HG03571 (cell line): ENCODE results near the gene ATAD2B.

Source experiments
- ATAC-seq: cut with Tn5 transposase; IDR thresholded peaks from one replicate; pipeline ENCODE4 v1.9.1; 2021; ENCODE audit not compliant: unreplicated experiment

The ATAD2B gene

DNA sequence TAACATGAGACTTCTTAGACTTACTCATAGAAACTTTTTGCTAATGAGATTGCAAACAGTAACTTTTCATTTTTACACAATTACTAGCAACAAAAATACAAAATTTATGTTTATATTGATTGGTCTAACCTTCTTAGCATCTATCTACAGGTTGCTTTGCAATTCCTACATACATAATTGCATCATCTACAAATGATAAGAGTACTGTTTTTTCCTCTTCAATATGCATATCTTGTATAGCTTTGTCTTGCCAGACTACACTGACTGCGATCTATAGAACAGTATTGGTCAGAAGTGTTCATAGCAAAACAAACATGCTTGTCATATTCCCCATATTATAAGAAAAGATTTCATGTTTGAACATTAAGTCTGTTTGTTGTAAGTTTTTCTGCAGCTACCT is 87.9 kb downstream of the ATAD2B start:
- no peak for ATAC-seq

DNA sequence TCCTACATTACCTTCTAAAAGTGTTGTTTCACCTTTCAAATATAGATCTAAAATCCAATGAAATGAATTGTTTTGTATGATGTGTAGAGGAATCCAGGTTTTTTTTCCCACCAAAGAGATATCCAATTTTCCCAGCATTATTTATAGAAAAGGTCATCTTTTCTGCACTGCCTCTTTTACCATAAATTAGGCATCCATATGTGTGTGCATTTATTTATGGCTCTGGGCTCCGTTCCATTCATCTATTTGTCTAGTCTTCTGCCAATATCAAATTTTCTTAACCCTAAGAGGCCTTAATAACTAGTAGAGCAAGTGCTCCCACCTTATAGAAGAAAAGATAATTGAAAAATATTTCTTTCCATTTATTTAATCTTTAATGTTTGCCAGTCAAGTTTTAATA is 88.3 kb downstream of the ATAD2B start:
- ATAC-seq: no peak

DNA sequence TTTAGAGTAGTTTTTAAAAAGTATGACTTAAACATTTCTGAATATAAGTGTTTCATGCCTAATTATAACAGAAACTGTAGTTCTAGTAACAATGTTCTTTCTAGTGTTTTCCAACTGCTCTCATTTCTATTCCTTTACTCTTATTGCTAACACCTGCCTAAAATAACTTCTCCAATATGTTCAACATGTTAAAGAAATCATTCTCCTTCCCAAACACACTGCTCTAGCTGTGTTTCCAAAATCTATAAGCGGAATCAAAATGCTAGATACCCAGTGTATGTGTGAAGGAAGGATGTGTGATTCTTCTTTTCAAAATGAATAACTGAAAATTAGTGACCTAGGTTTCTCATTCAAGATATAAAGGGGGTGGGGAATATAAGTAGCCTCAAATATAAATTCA is 89.1 kb downstream of the ATAD2B start:
- ATAC-seq: no peak

DNA sequence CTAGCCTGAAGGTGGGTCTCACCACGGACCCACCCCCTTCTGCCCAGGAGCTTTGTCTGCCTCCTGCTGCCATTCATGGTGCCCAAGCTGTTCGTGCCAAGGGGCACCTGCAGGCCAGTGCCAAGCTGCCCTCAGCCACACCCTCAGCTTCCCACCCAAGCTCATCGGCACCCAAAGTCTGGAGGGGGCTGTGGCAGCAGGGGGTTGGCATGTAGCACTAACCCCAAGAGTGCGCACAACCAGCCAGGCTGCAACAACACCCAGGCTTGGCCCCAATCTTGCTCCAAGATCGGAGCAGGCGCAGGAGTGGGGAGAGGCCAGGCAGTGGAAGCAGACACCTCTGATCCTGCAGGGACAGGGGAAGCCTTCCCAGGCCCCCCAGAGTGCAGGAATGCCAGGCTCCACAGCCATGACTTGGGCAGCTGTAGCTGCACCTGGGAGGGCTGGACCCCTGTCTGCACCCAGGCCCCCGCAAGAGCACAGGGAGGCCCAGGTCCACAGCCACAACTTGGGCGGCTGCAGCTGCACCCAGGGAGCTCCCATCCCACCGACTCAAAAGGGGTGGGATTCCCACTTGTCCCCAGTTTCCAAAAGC is 89.9 kb downstream of the ATAD2B start:
- ATAC-seq: no peak

DNA sequence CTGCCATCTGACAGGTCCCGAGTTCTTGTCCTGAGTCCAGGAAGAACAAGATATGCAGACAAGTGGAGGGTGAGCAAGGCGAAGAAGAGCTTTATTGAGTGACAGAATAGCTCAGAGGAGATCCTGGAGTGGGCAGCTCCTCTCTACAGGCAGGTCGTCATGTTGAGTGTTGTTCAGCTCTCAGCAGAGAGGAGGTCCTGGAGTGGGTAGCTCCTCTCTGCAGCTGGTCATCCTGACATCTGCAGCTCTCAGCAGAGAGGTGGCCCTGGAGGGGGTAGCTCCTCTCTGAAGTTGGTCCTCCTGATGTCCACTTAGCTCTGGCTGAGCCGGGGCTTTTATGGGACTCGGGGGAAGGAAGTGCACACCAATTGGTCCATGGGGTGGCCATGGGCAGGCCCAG is 90.4 kb downstream of the ATAD2B start:
- no peak for ATAC-seq

DNA sequence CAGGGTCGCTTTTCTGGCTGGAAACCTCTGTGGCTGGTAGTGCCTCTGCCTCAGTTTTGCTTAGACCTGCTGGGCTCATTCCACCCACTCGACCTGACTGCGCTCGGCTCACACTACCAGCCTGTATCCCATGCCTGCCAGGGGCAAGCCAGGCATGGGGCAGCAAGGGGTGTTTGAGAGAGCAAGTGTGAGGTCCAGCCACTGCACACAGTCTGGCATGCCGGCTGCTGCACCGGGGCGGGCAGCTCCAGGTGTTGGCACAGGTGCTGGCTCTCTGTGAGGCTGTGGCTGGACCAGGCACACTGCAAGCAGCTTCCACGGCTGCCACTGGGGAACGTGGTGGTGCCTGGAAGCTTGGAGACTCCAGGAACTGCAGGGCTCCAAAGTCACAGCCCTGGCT is 90.9 kb downstream of the ATAD2B start:
- ATAC-seq: no peak

DNA sequence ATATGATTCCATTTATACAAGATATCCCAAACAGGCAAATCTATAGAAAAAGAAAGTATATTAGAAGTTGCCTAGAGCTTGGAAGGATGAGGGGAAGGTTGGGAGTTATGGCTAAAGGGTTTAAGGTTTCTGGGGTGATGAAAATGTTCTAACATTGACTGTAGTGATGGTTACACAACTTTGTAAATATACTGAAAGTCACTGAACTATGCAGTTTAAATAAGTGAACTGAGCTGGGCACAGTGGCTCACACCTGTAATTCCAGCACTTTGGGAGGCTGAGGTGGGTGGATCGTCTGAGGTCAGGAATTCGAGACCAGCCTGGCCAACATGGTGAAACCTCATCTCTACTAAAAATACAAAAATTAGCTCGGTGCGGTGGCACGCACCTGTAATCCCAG is 91.5 kb downstream of the ATAD2B start:
- ATAC-seq: no peak

DNA sequence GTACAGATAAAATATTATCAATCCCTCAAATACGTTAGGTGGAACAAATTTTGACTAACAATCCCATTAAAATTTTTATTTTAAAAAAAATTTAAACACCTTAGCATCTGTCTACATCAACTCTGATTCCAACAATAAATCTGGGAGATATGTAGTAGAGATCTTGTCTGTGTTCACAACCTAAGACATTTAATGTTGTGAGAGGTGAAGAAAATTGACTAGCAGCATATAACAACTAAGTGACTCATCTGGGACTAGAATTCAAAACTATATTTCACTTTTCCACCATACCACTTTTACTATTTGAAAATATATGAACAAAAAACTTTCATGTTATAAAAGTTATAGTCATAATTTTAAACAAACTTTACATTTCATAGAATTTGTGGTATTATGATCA is 97.9 kb downstream of the ATAD2B start:
- no peak for ATAC-seq

DNA sequence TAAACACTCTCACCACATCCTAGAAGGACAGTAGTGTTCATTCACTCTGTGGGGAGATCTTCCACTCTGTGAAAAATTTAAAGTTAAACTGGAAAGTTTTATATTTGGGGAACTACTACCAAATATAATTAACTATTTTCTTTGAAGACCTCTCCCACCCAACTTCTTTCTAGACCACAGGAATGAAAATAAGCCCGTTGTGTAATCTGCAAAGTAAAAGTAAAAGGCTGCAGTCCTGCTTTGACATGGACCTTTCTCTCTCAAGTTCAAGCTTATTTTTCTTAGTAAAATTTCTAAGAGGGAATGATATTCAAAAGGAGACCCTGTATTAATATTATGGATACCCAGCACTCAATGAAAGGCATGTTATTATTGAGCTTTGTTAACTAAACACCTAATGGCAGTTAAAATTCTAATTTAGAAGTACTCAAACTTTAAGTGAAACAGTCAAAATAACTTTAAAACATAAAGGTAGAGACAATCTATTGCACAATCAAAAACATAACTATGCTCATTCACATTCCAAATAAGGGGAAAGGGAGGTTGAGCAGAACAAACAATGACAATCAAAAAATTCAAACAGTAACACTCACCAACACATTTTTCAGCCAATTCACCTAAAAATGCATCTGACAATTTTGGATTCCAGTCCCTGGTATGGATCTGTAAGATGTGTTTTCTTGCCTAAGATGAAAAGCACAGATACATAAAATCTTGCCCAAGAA is 98.5 kb downstream of the ATAD2B start:
- ATAC-seq: no peak

DNA sequence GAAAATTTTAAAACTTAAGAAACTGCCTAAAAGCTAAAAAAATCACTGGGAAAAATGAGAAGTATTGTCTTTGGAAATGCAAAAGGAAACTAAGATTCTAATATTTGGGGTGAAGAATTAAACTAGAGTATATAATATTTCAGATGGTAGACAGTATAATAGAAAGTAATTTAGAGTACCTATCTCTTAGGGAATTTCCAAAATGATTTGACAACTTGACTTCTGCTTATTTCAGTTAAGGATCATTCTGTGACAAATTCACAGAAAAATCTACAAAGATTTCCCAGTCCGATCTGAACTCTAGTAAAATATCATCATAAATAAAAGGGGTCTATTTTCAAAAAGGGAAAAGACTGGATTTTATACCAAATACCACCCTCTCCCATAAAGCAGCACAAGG is 99.6 kb downstream of the ATAD2B start:
- no peak for ATAC-seq

DNA sequence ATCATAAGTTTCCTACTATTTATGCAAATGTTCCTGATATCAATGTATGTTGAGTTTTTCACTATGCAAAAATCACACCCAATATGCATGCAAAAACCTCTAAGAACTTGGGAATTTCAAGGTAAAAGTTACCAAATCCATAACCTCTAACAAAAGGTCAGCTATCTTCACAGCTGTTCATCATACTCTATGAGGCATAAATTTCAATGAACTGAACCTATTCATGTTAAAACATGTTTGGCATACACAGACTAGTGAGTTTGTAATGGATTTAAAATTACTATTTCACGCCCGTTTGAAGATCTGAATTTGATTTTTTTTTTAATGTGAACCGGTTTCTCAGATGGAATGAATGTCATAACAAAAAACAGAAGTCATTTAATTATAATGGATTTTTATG is 100.2 kb downstream of the ATAD2B start:
- no peak for ATAC-seq

DNA sequence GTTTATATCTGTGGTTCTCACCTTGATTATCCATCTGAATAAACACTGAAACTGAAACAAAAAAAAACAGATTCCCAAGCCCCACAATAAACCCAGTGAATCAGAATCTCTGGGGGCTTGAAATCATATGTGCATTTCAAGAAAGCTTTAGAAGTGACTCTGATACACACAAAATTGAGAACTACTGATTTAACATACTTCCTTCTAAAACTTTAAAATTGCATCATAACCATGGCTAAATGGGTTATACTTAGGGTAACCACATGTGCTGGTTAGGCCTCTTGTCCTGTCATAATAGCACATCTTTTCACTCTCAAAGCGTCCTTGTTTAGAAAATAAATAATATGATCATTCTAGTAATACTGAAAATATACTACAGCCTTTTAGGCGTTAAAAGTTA is 100.9 kb downstream of the ATAD2B start:
- no peak for ATAC-seq

DNA sequence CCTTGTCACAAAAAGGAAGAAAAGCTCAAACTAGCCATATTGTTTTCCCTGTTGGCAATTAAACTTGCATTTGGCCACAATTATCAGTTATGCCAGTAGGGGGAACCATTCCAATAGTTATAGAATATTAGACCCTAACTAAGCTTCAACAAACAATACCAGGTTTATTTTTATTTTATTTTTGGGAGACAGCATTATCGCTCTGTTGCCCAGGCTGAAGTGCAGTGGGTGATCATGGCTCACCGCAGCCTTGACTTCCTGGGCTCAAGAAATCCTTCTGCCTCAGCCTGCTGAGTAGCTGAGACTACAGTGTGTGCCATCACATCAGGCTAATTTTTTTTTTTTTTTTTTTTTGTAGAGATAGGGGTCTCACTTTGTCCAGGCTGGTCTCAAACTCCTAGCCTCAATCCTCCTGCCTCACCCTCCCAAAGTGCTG is 102.1 kb downstream of the ATAD2B start:
- ATAC-seq: no peak

DNA sequence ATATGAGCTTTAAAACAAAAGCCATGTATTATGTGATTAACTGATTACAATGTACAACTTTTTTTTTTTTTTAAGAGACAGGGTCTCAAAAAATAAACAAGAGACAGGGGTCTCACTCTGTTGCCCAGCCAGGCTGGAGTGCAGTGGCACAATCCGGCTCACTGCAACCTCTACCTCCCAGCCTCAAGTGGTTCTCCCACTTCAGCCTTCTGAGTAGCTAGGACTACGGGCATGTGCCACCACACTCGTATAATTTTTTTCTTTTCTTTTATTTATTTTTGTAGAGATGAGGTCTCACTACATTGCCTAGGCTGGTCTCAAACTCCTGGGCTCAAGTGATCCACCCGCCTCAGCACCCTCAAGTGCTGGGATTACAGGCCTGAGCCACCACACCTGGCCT is 103.1 kb downstream of the ATAD2B start:
- no peak for ATAC-seq

DNA sequence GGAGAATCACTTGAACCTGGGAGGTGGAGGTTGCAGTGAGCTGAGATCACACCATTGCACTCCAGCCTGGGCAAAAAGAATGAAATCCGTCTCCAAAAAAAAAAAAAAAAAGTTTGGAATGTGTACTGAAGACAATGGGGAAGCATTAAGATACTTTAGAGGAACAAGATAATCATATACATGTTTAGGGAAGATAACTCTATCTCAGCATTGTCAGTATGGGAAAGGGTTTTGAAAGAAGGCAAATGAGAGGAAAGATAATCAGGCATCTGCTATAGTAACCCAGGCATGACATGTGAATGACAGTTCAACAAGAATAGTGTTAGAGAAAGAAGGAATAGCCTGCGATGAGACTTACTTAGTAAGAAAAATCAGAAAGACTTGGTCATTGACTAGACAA is 112.0 kb downstream of the ATAD2B start:
- no peak for ATAC-seq

DNA sequence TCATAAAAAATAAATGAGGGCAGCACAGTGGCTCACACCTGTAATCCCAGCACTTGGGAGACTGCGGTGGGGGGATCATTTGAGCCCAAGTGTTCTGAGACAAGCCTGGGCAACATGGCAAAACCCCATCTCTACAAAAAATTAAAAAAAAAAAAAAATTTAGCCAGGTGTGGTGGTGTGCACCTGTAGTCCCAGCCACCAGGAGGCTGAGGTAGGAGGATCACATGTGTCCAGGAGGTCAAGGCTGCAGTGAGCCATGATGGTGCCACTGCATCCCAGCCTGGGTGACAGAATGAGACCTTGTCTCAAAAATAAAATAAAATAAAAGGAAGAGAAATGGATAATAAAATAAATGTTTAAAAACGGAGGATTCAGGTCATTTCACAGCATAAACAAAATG is 113.5 kb downstream of the ATAD2B start:
- ATAC-seq: no peak

DNA sequence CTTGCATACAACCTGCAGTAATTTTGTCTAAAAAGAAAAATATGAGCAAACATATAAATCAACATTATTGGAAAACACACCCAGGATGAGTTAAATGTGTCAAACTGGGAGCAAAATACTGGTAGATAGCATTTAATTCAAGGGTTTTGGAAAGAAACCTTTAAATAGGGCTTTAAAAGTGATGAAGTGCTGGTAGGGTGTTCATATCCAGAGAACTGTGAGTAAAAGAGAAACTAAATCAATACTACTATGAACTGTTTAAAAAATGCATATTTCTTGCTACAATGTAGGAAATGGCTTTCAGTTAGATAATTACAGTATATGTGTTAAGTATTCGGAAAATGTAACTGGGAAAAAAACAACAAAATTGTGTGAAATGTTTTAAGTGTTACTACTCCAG is 117.8 kb downstream of the ATAD2B start:
- ATAC-seq: no peak

DNA sequence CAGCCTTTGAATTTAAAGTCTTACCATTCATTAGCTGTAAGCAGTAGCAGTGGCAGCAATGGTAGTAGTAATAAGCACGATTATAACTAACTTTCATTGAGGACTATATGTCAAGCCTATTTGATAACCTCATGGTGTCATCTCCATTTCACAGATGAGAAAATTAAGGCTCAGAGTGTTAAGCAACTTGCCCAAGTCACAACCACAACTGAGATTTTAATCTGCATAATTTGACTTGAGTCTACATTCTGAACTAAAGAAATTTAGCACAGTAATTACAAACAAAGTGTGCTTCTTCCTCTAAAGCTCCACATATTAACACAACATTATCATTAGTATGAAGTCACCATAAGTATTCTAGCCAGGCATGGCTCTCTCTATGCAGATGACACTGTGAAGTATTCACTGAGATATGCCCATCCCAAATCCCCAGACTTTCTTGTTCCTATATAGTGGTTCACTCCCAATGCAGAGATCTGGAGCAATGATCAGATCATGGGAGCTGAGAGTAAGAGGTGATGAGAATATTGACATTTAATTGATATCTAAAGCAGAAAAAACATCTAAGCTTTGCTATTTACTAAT is 120.2 kb downstream of the ATAD2B start:
- ATAC-seq: no peak

DNA sequence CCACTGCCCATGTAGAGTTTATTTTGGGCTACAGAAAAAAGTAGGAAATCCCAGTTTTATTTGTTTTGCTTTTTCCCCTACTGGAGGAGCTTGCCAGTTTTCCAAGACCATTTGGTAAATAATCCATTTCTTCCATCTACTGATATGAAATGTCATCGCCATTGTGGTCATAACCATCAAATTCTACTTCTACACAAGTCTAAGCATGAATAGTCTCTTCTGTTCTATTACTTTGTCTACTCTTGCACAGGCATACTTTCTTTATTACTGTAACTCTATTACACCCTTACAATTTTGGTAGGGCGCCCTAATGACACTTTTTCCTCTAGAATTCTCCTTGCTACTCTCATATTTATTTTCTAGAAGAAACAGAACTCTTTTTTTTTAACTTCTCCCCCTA is 120.7 kb downstream of the ATAD2B start:
- no peak for ATAC-seq

DNA sequence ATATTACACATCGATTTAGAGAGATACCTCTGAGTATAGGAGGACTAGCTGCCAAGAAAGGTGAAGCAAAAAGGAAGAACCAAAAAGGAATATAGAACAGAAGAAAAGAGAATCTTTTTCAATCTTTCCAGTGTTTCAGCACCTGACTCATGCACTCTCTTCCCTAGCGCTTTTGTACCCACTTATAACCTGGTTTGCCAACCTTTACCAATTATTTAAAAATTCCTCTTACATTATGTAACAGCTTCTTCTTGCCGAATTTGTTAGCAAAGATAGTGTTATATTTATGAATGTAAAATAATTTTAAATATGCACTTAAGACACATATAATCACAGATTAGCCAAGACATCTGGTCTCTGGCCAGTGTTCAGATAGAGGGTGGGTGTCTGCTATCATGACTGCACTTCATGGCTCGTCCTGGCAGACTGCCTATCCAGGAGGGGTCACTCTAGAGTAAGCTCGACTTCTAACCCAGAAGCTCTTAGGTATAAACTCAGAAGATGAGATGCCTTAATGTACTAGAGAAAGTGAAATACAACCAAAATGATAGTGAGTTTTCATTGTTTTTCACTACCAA is 122.9 kb downstream of the ATAD2B start:
- no peak for ATAC-seq

DNA sequence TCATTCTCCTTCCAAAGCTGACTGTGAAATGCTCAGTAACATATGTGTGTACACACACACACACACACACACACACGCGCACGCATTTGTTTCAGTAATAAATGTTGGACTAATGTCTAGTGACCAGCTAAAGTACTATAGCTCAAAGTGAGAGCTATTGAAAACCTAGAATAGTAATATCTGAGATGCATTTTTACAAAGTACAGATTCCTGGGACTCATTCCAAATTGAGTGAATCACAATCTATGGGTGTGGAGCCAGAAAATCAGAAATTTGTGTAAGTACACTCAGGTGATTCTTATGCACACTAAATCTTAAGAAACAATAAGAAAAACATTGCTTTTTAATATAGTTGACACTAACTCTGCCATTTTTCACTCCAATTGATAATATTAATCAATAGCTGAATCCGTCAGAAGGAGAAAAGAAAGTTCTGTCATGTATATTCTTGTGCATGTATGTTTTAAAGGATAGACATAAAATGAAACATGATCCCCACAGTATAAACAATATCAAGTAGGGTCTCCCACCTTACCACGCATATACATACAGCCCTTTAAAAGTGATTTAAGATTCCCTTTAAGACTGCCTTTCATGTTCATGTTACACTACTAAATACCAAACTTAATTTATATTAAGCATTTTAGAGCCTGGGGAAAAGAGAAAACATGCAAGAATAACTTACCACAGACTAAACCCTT is 123.5 kb downstream of the ATAD2B start:
- no peak for ATAC-seq

DNA sequence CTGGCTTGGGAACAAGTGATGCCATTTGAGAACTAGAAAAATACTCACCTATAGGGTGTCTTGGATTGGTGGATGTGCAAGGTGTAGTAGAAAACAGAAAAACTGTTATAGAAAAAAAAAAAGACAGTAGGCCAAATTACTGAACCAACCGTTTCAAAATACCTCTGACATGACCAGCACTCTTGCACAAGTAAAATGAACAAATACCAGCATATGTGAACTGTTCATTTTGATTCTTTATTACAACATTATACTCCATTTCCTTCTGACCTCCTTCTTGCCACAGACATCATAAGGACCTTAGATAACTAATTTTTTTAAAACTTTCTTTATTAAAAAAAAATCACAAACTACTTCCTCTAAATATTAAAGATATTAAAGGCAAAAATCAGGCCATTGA is 125.5 kb downstream of the ATAD2B start:
- no peak for ATAC-seq
